Peyer's patch (tissue), 4 donors: Measurements from ENCODE around the gene UBA6. TPM values are rescaled to one million over a fixed set of nuclear protein-coding genes. Genes with fewer than 3 reads are reported as not detected.
"Not testable (repeated sequence)": the region's sequence is repeated elsewhere in the genome, so short reads cannot be mapped to it uniquely, and the experiment has no call there.

Experiments used
- DNase-seq, 3 donors: peaks; one replicate each; pipeline ENCODE4 v3.0.0-alpha.2; 2017 to 2019
- H3K27ac ChIP-seq, 4 donors: fragments of 200-600 bp; sonication (generic); one replicate each; pipeline ENCODE4 v1.5.1; 2016 to 2019
- H3K27me3 ChIP-seq, 2 donors: fragments of 200-600 bp; sonication (generic); one replicate each; pipeline ENCODE4 v1.5.1; 2019
- H3K36me3 ChIP-seq, 3 donors: fragments of 200-600 bp; sonication (generic); one replicate each; pipeline ENCODE4 v1.5.1; 2016 to 2019
- H3K4me1 ChIP-seq, 4 donors: fragments of 200-600 bp; sonication (generic); one replicate each; pipeline ENCODE4 v1.5.1; 2016 to 2019
- H3K4me3 ChIP-seq, 4 donors: fragments of 200-600 bp; sonication (generic); 1 replicate in 3 of 4; 2 replicates in 1 of 4; pipeline ENCODE4 v1.5.1; 2016 to 2019; ENCODE audit warnings: mild to moderate bottlenecking in 1 of 4
- H3K9me3 ChIP-seq, 4 donors: fragments of 200-600 bp; sonication (generic); one replicate each; pipeline ENCODE4 v1.5.1; 2016 to 2019; ENCODE audit warnings: mild to moderate bottlenecking in 1 of 4
- CTCF ChIP-seq, 6 experiments: fragments of 450-650 bp in 4 of 6; fragments of 200-600 bp in 2 of 6; sonication (generic) in 1 of 6; IDR thresholded peaks; one replicate each; pipeline ENCODE4 v1.5.1; 2017 to 2019; ENCODE audit warnings: antibody characterized with exemption in 6 of 6, mild to moderate bottlenecking in 3 of 6, moderate library complexity in 1 of 6
- POLR2A ChIP-seq, 2 donors: fragments of 450-650 bp; IDR thresholded peaks; one replicate each; pipeline ENCODE4 v1.5.1; 2017; ENCODE audit warnings: antibody characterized with exemption in 2 of 2, mild to moderate bottlenecking in 2 of 2, moderate library complexity in 2 of 2
- total RNA-seq, 4 donors: library from RNA; depleted of rRNA; stranded (reverse); fragments of >200 nt; gene quantifications; one replicate each; pipeline ENCODE4 v1.1.0, GENCODE V29; 2016

The UBA6 gene
- total RNA-seq, 4 donors from 2014 or later, result 18.1 to 69.7 (median 43.3) TPM

GRCh38 chr4:67659065-67659464 is 41.9 kb downstream of the UBA6 start:
- Histone ChIP-seq H3K4me1 (no peaks in the 10 kb centered on the region), H3K4me3 (no peak overlapping the region), H3K9me3 (peaks cover 0 to 9% (median 4%) of the 10 kb centered on the region in 4 donors), H3K36me3 (peaks cover 0 to 49% (median 0%) of the 10 kb centered on the region in 3 donors), H3K27me3 (no peaks in the 10 kb centered on the region), H3K27ac (no peak overlapping the region)
- DNase-seq, result no peak
- TF ChIP-seq CTCF (IDR thresholded peaks at IDR 0.05) (no peak), POLR2A (IDR thresholded peaks at IDR 0.05) (no peak)

- Histone ChIP-seq H3K36me3 (peaks cover 0 to 46% (median 0%) of the 10 kb centered on the region in 3 donors), H3K9me3 (peaks cover 0 to 9% (median 4%) of the 10 kb centered on the region in 4 donors), H3K4me1 (no peaks in the 10 kb centered on the region), H3K27me3 (no peaks in the 10 kb centered on the region), H3K27ac (no peak overlapping the region), H3K4me3 (no peak overlapping the region)
- no peak for DNase-seq
- no peak for TF ChIP-seq CTCF (IDR thresholded peaks at IDR 0.05)
- TF ChIP-seq POLR2A (IDR thresholded peaks at IDR 0.05), result no peak
Observed at GRCh38 chr4:67658302-67658701, 42.7 kb downstream of the UBA6 start.

GRCh38 chr4:67651536-67651935 is 49.4 kb downstream of the UBA6 start:
- H3K36me3 ChIP-seq, result peaks cover 0 to 24% (median 0%) of the 10 kb centered on the region in 3 donors
- no peak for DNase-seq

GRCh38 chr4:67638136-67638535 is 62.8 kb downstream of the UBA6 start:
- no peak overlapping the region for H3K27ac ChIP-seq
- H3K27me3 ChIP-seq, result no peaks in the 10 kb centered on the region
- no peak for DNase-seq
- H3K4me1 ChIP-seq, result no peaks in the 10 kb centered on the region
- H3K36me3 ChIP-seq, result peaks cover 0 to 39% (median 0%) of the 10 kb centered on the region in 3 donors
- H3K9me3 ChIP-seq, result no peaks in the 10 kb centered on the region
- H3K4me3 ChIP-seq, result no peak overlapping the region
- no peak for TF ChIP-seq CTCF (IDR thresholded peaks at IDR 0.05)
- TF ChIP-seq POLR2A (IDR thresholded peaks at IDR 0.05), result no peak

More at GRCh38 chr4:67651536-67651935, 49.4 kb downstream of the UBA6 start:
- TF ChIP-seq CTCF (IDR thresholded peaks at IDR 0.05) (no peak), POLR2A (IDR thresholded peaks at IDR 0.05) (no peak)
- no peaks in the 10 kb centered on the region for H3K27me3 ChIP-seq
- H3K4me3 ChIP-seq, result no peak overlapping the region
- no peaks in the 10 kb centered on the region for H3K4me1 ChIP-seq
- no peaks in the 10 kb centered on the region for H3K9me3 ChIP-seq
- H3K27ac ChIP-seq, result no peak overlapping the region

- H3K27me3 ChIP-seq, H3K4me1 ChIP-seq, H3K9me3 ChIP-seq, H3K27ac ChIP-seq, DNase-seq, H3K4me3 ChIP-seq: not testable (repeated sequence)
- peaks cover 0 to 50% (median 0%) of the 10 kb centered on the region in 3 donors for H3K36me3 ChIP-seq
Observed at GRCh38 chr4:67636978-67637377, 64.0 kb downstream of the UBA6 start.

- DNase-seq, result no peak
- Histone ChIP-seq H3K36me3 (peaks cover 0 to 66% (median 0%) of the 10 kb centered on the region in 3 donors), H3K9me3 (no peaks in the 10 kb centered on the region), H3K27ac (no peak overlapping the region), H3K4me3 (no peak overlapping the region), H3K27me3 (no peaks in the 10 kb centered on the region), H3K4me1 (no peaks in the 10 kb centered on the region)
- no peak for TF ChIP-seq POLR2A (IDR thresholded peaks at IDR 0.05)
- TF ChIP-seq CTCF (IDR thresholded peaks at IDR 0.05), result no peak
Observed at GRCh38 chr4:67635331-67635730, 65.6 kb downstream of the UBA6 start.
